KOPT-K1 (cell line): ENCODE data around the gene DTX4.

Experiments used
- H3K27ac ChIP-seq: fragments of 200-600 bp; sonication (generic); 2 replicates; pipeline ENCODE4 v1.5.1; 2016; ENCODE audit warnings: antibody characterized with exemption, mild to moderate bottlenecking, low read depth, low read length; ENCODE audit not compliant: poor library complexity, severe bottlenecking
- H3K36me3 ChIP-seq: fragments of 200-600 bp; sonication (generic); 2 replicates; pipeline ENCODE4 v1.5.1; 2017; ENCODE audit warnings: antibody characterized with exemption, mild to moderate bottlenecking, low read length, moderate library complexity; ENCODE audit not compliant: insufficient read depth
- H3K9me3 ChIP-seq: fragments of 200-600 bp; sonication (generic); 2 replicates; pipeline ENCODE4 v1.5.1; 2017; ENCODE audit warnings: antibody characterized with exemption, low read length, mild to moderate bottlenecking; ENCODE audit not compliant: insufficient read depth, poor library complexity, severe bottlenecking

Gene DTX4

GRCh38 chr11:59216641-59217564, 45.0 kb downstream of the DTX4 start:
- no peak overlapping the region for H3K27ac ChIP-seq
- no peaks in the 10 kb centered on the region for H3K36me3 ChIP-seq
- no peaks in the 10 kb centered on the region for H3K9me3 ChIP-seq

- Histone ChIP-seq H3K36me3 (no peaks in the 10 kb centered on the region), H3K27ac (no peak overlapping the region), H3K9me3 (no peaks in the 10 kb centered on the region)
These were observed 46.4 kb downstream of the DTX4 start for GRCh38 chr11:59218319-59218718.

- no peak overlapping the region for H3K27ac ChIP-seq
- H3K36me3 ChIP-seq = no peaks in the 10 kb centered on the region
- no peaks in the 10 kb centered on the region for H3K9me3 ChIP-seq
These were observed 47.0 kb downstream of the DTX4 start for GRCh38 chr11:59218893-59219292.

GRCh38 chr11:59219836-59220235, 47.9 kb downstream of the DTX4 start:
- Histone ChIP-seq H3K9me3 (no peaks in the 10 kb centered on the region), H3K27ac (no peak overlapping the region), H3K36me3 (no peaks in the 10 kb centered on the region)

- H3K36me3 ChIP-seq = no peaks in the 10 kb centered on the region
- H3K9me3 ChIP-seq = no peaks in the 10 kb centered on the region
- no peak overlapping the region for H3K27ac ChIP-seq
These were observed 49.5 kb downstream of the DTX4 start for GRCh38 chr11:59221441-59221840.

GRCh38 chr11:59222464-59223060, 50.6 kb downstream of the DTX4 start:
- Histone ChIP-seq H3K9me3 (no peaks in the 10 kb centered on the region), H3K36me3 (no peaks in the 10 kb centered on the region), H3K27ac (no peak overlapping the region)

- no peaks in the 10 kb centered on the region for H3K36me3 ChIP-seq
These were observed 51.2 kb downstream of the DTX4 start for GRCh38 chr11:59223177-59223576.

GRCh38 chr11:59223611-59224010, 51.7 kb downstream of the DTX4 start:
- Histone ChIP-seq H3K27ac (no peak overlapping the region), H3K9me3 (no peaks in the 10 kb centered on the region), H3K36me3 (no peaks in the 10 kb centered on the region)

More at GRCh38 chr11:59223177-59223576, 51.2 kb downstream of the DTX4 start:
- Histone ChIP-seq H3K9me3 (no peaks in the 10 kb centered on the region), H3K27ac (no peak overlapping the region)

- H3K9me3 ChIP-seq = no peaks in the 10 kb centered on the region
- no peaks in the 10 kb centered on the region for H3K36me3 ChIP-seq
- no peak overlapping the region for H3K27ac ChIP-seq
These were observed 52.5 kb downstream of the DTX4 start for GRCh38 chr11:59224351-59224928.

- Histone ChIP-seq H3K9me3 (no peaks in the 10 kb centered on the region), H3K27ac (no peak overlapping the region), H3K36me3 (no peaks in the 10 kb centered on the region)
These were observed 53.1 kb downstream of the DTX4 start for GRCh38 chr11:59225017-59225416.

- Histone ChIP-seq H3K9me3 (no peaks in the 10 kb centered on the region), H3K27ac (no peak overlapping the region), H3K36me3 (no peaks in the 10 kb centered on the region)
These were observed 54.5 kb downstream of the DTX4 start for GRCh38 chr11:59226396-59226795.

GRCh38 chr11:59240322-59240721, 68.4 kb downstream of the DTX4 start:
- Histone ChIP-seq H3K9me3 (peaks cover 10% of the 10 kb centered on the region), H3K36me3 (no peaks in the 10 kb centered on the region), H3K27ac (no peak overlapping the region)

- no peak overlapping the region for H3K27ac ChIP-seq
- H3K36me3 ChIP-seq = no peaks in the 10 kb centered on the region
- peaks cover 10% of the 10 kb centered on the region for H3K9me3 ChIP-seq
These were observed 71.7 kb downstream of the DTX4 start for GRCh38 chr11:59243633-59244032.

GRCh38 chr11:59247531-59248227, 75.7 kb downstream of the DTX4 start:
- H3K27ac ChIP-seq = no peak overlapping the region
- H3K36me3 ChIP-seq = no peaks in the 10 kb centered on the region
- H3K9me3 ChIP-seq = no peaks in the 10 kb centered on the region

GRCh38 chr11:59249535-59249934, 77.6 kb downstream of the DTX4 start:
- Histone ChIP-seq H3K27ac (no peak overlapping the region), H3K9me3 (no peaks in the 10 kb centered on the region), H3K36me3 (no peaks in the 10 kb centered on the region)
